Stimulated activated CD4-positive, alpha-beta T cell treated with anti-CD3 and anti-CD28 coated beads, Interleukin-12 subunit alpha, Interleukin-12 subunit beta, amount 100 ng/mL, for 4 hours (primary cell): ENCODE results near the gene HOOK2.
"Not testable (repeated sequence)": the region's sequence is repeated elsewhere in the genome, so short reads cannot be mapped to it uniquely, and the experiment has no call there.

ENCODE experiments used
- DNase-seq: peaks from one replicate; pipeline ENCODE4 v3.0.0-alpha.2; 2020

The HOOK2 gene

GRCh38 chr19:12751635-12752034 lies 23.7 kb downstream of the HOOK2 start, which contains the start of gene BEST2:
TSS of gene BEST2 (plus strand) at chr19:12751791. CDS start at chr19:12752593, 802 bp downstream.
- no peak for DNase-seq

DNA sequence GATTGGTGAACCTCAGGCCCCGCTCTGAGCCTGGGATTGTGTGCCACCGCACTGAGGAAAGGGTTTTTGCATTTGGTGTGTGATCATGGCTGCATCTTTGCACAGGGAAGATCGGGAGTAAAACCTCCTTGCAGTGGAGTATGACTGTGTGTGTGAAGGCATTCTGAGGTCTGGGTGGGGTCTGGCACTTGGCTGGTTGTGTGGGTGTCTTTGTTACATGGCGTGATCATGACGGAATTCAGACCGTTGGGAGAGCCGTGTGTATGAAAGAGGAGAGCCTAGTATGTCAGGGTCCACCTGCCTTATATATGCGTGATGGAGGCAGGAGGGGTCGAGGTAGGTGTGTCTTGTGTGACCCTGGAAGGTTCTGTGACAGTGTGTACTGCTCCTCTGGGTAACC lies 24.5 kb downstream of the HOOK2 start:
- DNase-seq: no peak

- DNase-seq: no peak
Observed at GRCh38 chr19:12749938-12750521, 25.3 kb downstream of the HOOK2 start.

- no peak for DNase-seq
Observed at GRCh38 chr19:12748489-12748888, 26.9 kb downstream of the HOOK2 start.

- no peak for DNase-seq
Observed at GRCh38 chr19:12745166-12745897, 30.0 kb downstream of the HOOK2 start.

- DNase-seq: no peak
Observed at GRCh38 chr19:12737835-12738351, 37.5 kb downstream of the HOOK2 start.

DNA sequence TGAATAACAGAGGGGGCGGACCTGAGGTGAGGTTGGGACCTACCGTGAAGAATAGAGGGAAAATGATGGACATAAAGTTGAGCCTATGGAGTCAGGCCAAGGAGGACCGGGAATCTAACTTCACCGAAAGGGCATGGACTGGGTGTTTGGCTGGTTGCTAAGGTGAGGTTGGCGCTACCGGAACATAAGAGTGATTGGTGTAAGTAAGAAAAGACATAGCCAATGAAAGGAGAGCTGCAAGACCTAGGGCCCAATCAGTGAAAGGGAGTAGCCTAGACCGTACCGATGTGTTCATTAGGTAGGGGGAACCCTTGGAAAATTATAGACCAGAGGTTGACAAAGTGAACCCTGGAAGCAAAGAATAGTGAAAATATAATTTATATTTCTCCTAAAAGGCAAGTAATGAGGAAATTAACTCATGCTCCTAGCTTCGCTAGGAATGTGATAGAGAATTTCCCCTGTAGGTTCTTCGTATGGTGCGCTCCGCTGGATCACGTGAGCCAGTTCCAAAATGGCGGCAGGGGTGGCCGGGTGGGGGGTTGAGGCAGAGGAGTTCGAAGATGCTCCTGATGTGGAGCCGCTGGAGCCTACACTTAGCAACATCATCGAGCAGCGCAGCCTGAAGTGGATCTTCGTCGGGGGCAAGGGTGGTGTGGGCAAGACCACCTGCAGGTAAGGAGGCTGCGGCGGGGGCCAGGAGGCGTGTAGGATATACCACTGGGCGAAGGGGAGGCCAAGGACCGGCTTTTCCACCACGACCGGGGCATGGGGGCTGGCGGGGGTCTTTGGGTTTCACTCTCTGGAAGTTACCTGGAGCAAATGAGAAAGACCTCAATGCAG lies 38.1 kb downstream of the HOOK2 start, which contains the start of gene GET3:
GET3 (plus strand) TSS at position 503 of the 840 bp plus-strand sequence; CDS start at position 512, 9 bp downstream.
- DNase-seq: peak; percentile 70

GRCh38 chr19:12733369-12734214 lies 41.8 kb downstream of the HOOK2 start:
- peak; percentile 43 for DNase-seq

DNA sequence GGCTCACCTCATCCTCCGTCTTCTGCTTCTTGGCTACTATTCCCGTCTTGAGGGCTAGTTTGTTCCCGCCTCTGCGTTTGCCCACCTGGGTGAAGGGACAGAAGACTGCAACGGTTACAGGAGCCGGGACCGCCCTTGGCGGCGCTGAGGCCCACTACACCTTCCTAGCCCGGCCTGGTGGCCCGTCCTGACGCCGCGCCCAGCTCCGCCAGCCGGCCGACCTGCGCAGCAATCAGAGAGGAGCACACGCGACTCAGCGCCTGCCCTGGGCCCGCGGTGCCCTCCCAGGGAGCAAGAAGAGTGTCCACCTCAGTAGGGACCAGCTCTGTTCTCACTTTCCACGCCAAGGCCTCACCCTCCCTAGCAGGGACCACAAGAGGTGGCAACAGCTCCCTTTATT lies 44.0 kb downstream of the HOOK2 start:
- no peak for DNase-seq

DNA sequence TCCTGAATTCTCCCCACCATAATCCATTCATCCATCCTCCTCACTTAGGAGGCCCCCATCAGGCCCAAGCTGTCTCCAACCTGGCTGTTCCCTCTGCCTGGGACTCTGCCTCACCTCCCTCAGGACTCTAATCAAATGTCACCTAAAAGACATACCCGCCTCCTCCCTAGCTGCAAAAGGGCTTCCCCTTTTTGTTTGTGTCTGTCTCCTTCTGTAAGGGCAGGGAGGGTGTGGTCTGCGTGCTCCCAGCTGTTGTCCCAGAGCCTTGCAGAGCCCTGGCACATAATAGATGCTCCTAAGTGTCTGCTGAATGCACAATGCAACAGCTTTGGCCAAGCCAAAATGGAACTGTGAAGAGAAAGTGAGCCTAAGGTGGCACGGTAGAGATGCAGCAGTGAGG lies 45.3 kb downstream of the HOOK2 start:
- no peak for DNase-seq

DNA sequence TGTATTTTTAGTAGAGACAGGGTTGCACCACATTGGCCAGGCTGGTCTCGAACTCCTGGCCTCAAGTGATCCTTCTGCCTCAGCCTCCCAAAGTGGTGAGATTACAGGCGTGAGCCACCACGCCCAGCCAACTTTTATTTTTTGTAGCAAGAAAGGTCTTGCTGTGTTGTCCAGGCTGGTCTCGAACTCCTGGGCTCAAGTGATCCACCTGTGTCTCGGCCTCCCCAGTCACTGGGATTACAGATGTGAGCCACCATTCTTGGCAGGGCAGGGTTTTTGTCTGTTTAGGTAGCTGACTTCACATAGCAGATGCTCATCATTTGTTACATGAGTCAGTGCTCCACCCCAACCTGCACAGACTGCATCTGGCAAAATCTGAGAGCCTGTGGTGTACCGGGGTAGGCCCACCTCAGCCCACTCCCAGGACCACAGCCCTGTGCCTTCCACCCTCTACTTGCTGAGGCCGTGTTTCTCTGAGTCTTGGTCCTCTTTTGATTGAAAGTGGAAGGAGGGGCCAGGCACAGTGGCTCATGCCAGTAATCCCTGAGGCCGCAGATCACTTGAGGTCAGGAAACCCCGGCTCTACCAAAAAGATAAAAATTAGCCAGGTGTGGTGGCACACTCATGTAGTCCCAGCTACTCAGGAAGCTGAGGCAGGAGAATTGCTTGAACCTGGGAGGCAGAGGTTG lies 47.5 kb downstream of the HOOK2 start:
- DNase-seq: no peak

DNA sequence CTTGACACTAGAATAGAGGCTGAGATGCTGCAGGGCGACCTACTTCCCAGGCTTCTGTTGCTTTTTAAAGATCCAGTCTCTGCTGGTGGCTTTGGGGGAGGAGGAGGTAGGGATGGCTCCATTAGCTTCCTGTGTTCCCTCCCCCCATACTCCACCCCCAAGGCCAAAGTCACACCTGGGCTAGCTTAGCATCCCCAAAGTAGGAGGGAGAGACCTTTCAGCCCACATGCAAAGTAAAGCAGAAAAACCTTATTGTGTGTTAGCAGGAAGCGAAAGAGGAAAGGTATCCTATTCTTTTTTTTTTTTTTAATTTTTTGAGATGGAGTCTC lies 48.4 kb downstream of the HOOK2 start:
- no peak for DNase-seq

DNA sequence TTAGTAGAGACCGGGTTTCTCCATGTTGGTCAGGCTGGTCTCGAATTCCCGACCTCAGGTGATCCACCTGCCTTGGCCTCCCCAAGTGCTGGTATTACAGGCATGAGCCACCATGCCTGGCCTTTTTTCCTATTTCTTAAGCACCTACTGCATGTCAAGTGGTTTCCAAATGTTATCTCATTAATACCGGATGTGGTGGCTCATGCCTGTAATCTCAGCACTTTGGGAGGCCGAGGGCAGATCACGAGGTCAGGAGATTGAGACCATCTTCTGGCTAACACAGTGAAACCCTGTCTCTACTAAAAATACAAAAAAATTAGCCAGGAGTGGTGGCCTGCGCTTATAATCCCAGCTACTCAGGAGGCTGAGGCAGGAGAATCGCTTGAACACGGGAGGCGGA lies 49.7 kb downstream of the HOOK2 start:
- not testable (repeated sequence) for DNase-seq

DNA sequence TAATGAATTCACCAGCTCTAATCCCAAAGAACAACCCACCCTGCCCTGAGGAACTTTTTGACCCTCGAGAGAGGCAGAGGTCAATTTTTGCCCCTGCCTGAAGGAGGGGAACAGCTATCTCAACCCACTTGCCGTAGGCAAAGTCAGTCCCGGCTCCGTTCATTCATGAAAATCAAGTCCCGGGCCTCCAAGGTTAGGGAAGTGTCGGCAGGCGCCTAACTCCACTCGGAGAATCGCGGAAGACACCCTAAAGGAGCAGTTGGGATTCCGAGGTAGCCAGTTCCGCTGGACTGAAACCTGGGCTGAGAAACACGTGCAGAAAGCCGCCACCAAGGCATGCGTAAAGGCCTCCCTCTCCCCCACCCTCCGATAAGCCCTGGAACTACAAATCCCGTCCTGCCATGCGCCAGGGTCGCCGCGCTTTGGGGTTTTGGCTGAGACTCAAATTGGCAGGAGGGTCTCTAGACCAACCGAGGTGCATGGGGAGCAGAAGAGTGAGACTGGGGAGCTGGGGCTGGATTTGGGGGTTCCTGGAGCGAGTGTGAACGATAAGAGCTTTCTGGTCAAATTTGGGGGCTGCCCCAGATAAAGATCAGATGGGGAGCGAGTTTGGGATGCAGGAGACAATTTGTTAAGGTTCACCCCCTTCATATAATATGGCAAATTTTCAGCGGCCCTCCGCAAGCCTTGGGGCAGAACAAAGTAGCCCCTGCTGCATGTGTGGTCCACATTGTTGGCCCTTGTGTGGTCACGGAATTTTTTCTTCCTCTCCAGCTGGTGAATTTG lies 51.5 kb downstream of the HOOK2 start, which contains the start of gene TNPO2:
TNPO2 (minus strand) TSS at position 292 of the 786 bp plus-strand sequence. CDS start 2,955 bp downstream, outside the sequence.
- peak; percentile 71 for DNase-seq

GRCh38 chr19:12723381-12723640 lies 52.0 kb downstream of the HOOK2 start:
- DNase-seq: no peak

DNA sequence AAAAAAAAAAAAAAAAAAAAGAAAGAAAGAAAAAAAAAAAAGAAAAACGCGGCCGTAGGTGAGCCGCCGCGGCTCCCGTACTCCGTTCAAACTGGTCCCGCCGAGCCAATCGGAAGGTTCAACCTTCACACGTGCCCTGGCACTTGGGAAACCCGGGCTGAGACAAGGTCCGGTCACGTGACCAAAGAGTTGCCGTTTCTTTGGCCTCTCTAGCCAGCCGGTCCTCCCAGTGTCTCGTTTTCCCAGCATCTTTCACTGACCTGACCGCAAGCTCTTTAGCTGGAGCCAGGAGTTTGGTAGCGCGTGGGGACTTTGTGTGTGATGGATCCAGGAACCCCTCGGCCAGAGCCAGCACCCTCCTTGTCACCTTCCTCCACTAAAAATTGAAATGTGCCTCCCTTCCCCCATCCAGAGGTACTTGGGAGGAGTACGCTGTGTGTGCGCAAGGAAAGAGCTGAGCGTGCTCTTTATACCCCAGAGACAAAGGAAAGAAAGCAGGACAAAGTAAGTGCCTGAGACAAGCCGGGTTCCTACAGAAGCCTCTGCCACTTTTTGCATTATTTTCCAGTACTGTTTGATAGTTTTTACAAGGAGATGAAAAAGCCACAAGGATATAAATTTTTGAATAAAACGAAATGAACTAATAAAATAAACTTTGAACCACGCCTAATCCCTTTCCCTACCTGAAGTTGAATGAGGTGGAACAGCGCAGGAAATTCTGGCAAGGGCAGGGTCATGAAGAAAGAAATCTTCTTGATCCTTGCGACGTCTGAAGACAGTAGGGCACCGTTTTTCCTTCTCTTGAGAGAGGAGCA lies 52.6 kb downstream of the HOOK2 start:
- DNase-seq: peak; percentile 83

GRCh38 chr19:12721656-12722565 lies 53.4 kb downstream of the HOOK2 start:
- peak; percentile 51 for DNase-seq

DNA sequence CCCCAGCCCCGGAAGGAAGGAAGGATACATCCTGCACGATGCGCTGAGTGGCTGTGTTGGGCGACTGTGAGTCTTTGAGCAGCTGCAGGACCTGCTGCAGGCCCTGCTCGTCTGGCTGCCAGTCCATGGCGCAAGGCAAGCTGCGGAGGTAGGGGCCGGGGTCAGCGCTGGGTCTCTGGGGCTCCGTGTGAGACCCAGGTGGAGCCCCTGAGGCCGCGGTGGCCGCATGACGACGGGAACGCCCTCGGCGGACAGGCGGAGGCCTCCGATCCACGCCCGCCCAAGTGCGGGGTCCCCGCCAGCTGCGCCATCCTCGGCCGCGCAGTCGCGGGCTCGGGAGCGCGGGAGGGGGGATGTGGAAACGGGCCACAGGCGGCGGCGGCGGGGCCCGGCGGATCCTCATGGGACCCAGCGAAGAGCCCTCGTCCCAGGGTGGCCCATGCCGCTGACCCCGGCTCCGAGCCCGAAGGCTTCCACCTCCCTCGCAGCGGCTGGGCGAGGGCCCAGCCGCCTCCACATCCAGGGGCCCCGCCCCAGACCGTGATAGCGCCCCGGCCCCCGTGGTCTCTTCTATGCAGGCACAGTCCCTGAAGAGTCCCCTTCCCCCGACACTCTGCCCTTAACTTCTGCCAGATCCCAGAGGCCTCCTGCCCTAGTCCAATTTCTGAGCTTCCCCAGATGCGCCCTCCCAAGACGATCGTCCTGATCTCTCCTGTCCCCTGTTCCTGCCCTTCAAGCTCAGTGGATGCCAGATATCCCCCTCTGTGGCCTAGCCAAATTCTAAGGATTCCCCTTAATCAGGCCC lies 54.3 kb downstream of the HOOK2 start:
- no peak for DNase-seq
